Measurements from ENCODE around the gene SPOCD1.
A peak's percentile ranks its signal among the peaks of the same experiment; 100 is the strongest.

The SPOCD1 gene

DNA sequence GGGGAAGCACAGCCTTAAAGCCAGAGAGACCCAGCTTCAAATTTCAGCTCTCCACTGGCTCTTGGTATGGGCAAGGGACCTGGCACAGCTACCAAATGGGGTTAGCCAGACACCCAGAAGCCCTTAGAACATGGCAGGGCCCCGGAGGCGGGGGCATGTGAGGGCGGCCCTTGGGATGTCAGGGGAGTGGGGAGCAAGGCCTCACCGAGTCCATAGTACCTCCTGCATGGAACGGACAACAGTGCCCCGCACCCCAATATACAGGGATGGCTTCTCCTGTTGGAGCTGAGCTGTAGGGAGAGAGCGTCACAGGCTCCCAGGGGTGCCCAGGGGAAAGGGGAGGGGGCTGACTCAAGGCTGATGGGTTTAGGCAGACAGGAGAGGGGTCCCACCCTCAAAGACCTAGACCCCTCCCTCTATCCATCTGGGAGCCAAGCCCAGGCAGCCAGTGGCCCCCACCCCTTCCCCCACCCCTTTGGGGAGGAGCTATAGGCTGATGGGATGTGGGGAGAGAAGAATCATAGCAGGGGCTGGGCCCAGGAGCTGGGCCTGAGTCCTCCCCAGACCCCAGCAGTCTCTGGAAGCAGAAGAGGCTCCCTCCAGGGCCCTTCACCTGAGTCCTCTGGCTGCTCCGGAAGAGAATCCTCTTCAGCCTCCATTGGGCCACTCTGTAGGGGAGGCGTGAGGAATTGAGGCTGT, 16.5 kb downstream of the SPOCD1 start:
- no peak for DNase-seq

DNA sequence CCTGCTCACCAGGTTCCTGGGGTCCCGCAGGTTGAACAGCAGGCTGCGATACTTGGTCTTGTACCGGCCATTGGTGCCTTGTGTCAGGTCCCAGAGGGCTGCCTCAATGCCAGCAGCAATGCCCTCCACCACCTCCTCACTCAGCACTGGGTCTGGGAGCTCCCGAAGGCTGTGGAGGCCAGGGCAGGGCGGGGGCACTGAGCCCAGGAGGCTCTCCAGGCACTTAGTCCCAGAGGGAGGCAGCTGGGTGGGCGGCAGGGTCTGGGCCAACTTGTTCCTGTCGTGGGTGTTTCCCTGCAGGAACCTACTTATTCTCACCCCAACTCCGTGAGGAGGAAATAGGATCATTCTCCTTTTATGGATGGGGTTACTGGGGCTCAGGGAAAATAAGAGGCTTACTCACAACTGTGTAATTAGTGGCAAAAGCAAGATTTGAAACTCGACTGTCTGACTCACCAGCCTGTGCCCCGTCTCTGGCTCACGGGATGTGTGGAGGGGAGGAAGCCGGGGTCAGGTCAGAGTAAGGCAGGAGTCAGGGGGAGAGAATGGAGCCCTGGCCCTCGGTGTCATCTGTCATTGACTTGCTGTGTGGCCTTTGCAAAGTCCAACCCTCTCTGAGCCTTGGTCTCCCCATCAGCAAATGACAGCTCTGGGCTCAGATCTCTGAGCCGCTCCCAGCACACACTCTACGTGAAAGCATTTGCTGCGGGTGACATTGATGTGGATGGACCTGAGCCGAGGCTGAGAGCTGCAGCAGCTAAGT, 17.2 kb downstream of the SPOCD1 start:
- no peak for DNase-seq

DNA sequence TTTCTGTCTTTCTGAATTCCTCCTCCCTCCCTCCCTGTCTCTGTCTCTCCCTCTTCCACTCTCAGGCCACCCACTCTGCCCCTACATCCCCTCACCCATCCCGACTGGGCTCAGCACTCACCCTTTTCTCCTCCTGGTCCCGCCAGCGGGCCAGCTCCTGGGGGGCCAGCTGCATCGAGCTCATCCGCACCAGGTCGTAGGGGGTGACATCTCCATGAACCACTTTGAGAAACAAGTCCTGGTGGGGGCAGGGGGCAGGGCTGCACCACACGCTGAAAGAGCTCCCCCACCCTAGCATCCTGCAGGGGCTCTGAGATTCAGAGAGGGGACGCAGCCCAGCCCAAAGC, 17.8 kb downstream of the SPOCD1 start:
- DNase-seq = no peak

DNA sequence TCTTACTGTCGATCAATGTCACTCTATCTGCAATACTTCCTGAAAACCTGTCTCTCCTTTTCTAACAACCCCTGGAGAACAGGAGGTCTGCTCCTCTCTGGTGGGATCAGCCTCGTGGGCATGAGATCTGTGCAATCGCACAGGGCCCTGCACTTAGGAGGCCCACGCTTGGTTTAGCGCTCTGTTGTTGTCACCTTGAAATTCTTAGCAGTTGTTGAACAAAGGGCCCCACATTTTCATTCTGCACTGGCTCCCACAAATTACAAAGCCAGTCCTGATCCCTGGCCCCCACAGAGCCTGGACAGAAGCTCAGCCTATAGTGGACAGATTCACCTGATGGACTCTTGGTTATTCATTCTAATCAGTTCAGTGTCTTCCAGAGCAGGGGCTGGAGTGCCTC, 18.6 kb downstream of the SPOCD1 start:
- no peak for DNase-seq

DNA sequence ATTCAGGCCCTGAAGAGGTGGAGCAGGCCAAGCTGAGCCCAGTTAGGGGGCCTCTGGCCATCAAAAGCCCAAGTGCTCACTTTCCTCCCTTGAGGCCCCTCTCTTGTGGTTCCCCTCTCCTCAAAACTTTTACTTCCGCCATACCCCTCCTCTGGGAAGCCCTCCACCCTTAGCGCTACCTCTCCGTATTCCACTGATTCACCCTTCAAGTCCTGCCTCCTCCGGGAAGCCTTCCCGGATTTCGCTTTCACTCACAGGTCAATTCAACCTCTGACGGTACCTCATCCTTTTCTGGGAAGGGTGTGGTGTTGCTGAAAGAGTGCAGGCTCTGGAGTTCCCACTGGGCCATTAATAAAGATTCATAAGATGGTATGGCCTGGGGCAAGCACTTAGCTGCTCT, 19.1 kb downstream of the SPOCD1 start:
- no peak for DNase-seq

DNA sequence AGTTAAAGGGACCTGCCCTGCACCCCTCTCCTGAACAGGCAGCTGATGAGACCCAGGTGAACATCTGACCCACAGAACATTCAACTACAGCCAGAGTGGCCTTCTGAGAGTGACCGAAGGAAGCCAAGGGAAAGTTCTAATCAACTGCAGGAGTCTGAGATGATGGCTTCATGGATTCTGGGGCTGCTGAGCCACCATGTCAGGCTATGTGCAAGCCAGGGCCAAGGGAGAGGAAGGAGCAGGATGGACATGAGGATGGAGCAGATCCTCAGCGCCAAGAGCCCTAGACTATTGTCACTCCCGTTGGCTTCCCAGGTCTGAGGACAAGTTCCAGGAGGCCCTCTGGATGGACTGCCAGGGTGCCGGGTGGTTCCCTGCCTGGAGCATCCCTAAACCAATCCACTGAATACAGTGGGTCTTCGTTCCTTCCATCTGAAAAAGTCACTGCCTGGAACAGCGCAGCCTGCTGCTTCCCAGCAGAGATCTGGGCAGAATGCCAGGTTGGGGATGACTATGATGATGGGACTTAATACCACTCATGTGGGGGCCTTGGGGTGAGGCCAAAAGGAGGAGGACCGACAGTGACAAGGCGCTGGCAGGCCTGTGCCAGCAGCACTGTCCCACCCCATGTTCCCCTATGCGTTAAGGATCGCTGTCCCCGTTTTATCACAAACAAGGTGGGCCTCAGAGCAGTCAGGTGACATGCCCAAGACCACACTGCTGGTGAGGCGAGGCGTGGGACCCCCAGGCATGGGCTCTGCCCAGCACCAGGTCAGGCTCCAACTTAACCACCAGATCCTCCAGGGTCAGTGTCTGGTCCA, 19.8 kb downstream of the SPOCD1 start:
- peak; percentile 6 for DNase-seq

DNA sequence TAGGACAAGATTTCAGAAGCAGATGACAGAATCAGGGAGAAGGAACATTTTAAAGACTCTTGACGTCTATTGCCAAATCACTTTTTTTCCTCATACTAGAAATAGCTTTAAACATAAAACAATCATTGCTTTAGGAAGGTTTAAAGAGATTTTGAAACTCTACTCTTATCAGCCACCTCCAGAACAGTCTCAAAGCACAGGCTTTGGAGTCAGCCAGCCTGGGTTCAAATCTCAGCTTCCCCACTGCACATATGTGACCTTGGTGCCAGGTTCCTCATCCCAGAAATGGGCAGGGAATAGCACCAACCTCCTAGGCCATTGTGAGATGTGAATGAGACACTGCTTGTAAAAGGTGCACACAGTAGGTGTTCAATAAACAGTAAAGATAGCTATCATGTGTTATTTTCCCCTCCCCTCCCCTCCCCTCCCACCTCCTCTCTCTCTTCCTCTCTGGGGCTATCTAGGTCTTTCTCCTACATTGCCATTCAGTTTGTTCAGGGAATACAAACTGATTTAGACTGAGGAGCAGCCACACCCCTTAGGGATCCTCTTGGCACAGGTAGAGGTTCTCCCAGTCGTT, 20.6 kb downstream of the SPOCD1 start:
- DNase-seq = no peak

DNA sequence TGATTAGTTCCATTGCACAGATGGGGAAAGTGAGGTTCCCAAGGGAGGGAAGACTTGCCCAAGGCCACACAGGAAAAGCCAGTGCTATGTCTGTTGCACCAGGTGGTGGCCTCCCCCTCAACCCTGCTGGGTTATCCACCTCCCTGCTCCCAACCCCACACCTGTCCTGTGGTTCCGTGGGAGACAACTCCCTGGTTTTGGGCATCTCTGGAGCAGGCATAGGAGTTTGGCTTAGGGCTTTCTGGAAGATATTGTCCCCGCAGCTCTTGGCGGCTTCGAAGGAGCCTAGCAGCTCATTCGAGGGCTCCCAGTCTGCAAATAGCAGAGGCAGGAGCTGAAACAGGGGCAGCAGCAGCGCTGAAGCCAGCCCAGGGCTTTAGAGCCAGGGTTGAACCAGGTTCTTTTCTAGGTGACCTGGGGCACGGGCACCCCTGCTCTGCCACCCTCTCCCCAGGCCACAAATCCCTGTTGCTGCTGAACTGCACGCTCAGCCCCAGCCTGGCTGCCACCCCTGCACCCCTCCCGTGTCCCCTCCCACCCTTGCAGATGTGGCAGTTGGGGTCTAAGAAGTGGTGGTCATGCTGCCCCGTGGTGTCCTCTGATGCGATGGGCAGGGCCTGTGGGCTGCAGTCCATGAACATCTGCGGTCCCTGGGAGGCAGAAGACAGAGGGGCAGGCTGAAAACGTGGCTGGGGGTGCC, 22.1 kb downstream of the SPOCD1 start:
- DNase-seq = no peak

DNA sequence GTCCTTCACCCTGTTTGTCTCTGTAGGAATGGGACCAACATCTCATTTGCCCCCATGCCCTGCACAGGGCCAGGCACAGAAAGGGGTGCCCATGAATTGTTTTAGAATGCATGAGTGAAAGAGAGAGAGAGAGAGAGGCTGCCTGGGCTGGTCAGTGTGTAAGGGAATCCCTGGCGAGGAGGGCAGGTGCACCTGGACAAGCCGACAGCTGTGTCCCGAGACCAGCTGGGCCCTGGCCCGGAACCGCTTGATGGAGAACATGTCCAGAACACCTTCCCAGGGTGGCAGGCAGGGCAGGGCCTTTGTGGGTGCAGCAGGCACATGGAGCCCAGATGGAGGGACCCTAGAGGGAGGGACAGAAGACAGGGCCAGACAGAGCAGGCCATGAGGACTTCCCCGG, 22.7 kb downstream of the SPOCD1 start:
- no peak for DNase-seq

DNA sequence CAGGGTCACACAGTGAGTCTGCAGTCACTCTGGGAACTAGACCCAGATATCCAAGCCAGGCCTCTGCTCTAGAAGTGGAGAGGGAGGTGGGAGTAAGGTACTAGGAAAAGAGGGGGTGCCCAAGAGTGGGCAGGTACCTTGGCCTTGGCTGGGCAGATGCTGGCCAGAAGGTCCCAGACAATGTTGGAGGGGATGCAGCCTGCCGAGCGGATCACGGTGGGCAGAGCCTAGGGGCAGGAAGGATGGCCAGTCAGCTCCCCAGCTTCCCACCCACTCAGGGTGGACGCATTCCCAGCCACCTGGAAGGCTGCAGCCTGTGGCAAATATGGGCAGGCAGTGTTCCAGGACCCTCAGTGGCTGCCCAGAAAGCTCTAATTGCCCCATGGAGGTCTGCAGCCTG, 23.3 kb downstream of the SPOCD1 start:
- no peak for DNase-seq

DNA sequence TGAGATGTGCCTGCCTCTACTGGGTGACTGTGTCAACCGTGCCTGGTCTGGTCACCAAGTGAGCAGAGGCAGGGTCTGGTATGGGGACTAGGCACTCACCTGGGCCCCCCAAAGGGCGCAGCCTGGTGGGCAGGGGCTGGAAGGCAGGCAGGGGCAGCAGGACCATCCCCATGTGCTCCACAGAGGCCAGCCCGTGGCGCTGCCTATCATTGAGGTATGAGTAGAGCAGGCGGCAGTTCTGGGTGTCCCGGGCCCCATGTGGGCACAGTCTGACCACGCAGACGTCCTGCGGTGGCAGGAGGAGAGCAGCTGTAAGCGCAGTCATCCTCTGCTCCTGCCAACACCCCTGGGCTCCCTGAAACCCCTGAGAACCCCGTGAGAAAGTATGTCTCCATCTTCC, 23.7 kb downstream of the SPOCD1 start:
- DNase-seq = no peak

DNA sequence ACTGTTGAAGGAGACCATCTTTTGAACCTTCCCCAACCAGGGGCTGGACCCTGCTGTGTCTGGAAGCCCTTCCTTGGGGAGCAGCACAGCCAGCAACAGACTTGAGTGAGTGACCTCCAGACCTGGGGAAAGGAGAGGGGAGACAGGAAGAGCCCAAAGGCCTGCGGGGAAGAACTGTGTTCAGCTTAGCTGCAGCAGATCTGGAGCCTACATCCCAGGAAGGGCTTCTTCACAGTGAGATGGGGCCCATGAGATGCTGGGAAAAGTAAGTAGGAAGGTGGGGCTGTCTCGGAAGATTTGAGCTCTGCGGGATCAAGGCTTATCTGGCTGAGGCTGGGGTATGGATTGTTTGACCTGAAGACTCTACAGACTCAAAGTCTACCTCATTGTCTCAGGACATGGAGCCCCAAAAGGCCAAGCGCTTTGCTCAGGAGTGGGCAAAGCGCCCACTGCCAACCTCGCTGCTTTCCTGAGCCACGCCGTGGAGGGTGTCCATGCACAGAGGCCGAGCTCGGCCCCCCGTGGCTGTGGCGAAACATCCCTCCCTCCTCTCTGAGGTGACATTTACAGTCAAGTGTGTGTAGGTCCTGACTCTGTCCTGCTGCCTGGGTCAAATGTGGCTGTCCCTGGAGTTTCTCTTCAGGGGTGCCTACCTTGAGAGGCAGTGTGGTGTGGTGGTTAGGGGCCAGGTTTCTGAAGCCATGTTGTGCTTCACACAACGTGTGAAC, 24.5 kb downstream of the SPOCD1 start:
- no peak for DNase-seq

DNA sequence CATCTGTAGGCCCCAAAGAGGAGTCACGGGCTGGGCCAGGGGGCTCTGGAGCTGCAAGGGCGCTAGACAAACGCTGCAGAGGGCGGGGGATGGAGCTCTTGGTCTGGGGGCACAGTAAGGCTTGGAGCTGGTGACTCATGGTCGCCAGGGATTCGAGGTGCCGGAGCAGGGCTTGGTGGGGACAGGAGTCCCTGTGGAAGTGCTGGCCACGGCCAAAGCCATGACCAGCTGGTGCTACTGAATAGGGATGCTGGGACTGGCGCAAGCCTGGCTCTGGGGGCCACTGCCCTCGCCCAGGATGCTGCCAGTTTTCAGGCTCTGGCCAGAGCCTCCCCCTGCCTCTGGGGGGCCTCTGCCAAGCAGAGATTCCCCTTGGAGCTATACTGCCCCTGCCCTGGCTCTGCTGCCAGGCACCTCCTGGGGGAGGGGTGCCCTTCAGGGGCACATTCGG, 25.2 kb downstream of the SPOCD1 start:
- no peak for DNase-seq

DNA sequence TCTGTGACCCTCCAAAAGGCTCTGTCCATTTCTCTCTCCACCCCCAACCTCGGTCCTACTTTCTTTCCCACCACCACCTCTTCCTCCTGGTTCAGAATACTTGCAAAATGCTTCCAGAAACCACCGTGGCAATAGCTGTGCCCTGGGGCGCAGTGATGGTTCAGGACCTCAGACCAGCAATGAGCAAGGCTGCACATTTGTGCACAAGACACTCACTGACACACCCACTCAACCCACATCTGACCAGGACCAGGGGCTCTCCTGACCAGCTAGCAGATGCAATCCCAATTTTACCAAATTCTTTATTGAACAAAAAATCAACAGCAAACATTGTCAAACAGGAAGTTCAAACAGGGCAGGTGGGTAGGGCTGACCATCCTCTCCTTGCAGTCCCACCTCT, 25.7 kb downstream of the SPOCD1 start:
- no peak for DNase-seq

DNA sequence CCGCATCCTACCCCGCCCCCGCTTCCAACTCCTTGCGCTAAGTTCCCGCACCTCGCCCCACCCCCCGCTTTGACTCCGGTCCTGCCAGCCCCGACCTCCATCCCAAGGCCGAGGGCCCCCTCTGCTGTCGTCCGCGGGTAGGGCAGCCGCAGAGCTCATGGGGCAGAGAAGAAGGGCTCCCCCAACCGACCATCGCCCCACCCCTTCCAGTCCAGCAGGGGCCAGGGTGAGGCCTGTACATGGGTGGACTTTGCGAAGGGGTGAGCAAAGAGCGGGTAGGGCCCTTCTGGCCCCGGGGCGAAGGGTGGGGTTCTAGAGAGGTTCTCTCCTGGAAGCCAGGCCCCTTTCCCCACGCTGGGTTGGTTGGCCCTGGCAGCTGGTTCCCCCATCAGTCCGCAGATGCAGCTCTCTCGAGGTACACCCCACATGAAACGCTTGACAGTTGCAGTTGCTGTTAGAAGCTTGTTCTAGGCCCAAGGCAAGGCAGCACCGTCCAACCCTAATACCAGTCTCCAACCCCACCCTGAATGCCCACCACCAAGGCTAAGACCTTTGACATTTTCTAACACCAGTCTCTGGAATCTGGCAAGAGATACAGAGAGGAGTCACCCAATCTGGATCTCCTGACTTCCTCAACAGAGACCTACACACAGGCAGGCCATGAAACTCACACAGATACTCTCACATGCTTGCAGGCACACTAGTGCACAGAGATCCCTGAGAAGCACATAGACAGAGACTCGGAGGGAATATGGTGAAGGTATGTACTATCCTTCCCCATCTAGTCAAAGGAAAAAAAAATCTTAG, 26.4 kb downstream of the SPOCD1 start:
- peak; percentile 21 for DNase-seq

DNA sequence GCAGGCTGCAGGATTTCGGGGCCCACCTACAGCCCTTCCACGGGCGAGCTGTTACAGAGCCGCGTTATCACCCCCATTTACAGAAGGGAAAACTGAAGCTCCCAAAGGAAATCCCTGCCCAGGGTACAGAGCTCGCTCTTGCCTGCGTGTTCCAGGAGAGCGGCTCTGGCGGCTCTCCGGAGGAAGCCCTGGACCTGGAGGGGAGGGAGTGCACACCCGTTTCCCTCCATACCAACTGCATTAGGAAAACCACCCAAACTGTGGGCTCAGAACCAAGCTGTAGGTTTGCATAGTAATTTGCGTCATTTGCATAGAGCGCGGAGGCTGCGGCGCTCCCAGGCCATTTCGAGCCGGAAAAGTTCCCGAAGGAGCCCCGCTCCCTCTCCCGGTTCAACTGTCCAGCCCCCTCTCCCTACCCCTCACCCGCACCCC, 27.0 kb downstream of the SPOCD1 start:
- DNase-seq = no peak

DNA sequence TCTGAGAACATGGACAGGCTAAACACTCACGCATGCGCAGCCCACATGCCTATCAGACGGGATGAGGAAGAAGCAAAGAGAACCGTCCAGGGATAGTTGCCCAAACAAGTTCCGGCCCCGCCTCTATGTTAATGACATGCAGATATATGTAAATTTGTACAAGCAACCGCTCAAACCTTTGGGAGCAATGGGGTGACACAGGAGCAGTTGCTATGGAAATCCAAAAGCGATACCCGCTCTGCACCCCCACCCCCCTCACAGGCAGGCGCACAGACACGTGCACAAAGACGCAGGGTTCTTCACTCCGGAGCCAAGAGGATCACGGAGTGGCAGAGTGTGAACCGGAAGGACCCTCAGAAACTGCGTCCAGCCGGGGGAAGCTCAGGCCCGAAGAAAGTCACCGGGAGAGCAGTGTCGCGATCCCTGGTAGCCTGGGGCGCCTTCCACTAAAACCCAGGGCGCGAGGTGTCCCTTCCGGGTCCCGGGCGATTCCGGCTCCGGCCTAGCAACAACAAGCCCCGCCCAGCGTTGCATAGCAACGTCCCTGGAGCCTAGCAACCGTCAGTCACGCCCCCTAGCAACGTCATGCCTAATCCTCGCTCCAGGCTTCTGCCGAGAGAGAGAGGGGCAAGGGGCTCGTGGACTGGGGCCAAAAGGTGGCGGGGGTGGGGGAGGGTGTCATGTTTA, 27.5 kb downstream of the SPOCD1 start:
- peak; percentile 56 for DNase-seq

DNA sequence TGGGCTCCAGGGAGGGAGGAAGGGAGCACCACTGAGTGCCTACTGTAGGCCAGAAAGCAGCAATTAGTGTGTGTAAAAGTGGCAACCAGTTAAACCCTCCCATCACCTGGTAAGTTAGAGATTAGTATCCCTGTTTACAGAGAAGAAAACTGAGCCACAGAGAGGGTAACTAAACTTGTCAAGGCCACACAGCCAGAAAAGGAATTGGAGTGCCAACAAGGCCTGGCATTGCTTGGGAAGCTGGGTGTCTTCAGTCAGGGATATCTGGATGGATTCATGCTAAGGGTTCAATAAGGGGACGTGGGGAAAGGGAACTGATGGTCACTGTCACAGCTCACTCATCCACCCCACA, 28.1 kb downstream of the SPOCD1 start:
- DNase-seq = no peak

DNA sequence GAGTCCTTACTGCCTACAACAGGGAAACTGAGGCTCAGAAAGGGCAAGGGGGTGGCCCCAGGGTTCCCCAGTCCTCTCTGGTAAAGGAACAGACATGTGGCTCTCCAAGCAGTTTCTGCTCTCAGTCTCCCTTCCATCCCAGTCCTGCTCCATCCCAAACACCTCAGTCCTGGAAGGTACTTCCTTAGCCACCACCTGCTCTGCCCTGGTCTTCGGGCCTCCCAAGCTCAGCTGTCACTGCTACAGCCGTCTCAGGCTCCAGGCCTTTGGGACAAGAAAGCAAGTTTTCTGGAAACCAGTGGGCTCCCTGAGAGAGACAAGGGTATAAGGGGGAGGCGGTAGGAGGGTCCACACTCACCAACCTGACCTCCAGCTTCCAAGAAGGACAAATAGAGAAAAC, 28.6 kb downstream of the SPOCD1 start:
- DNase-seq = no peak

DNA sequence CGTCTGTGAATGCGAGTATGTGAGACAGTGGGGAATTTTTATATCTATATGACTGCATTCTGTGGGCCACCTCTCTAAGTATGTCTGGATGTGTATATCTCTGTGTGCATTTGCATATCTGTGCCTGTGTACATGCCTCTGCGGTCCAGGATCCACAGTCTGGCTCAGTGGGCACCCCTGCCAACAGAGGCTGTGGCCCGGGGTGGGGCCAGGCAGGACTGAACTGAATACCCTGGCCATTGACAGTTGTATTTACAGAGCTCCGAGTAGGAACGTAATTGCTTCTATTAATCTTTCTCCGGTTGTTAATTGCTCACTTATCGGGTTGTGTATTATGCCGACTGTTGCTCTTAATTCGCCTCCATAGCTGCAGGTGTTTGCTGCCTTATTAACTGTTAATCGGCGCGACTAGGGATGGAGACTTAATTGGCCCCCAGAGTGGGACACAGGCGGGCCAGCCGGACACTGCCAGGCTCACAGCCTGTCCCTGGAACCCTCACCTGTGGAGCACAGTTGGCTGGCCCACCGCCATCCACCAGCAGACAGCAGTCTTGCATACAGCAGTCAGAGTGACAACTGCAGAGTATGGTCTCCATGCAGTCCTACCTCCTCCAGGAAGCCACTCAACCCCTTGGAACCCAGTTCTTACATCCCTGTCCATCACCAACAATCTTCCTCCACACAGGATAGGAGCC, 29.3 kb downstream of the SPOCD1 start:
- no peak for DNase-seq

Data from NCI-H524 treated with DMSO at 0.1 percent for 48 hours (cell line).